Astrocyte (in vitro differentiated cells and primary cell): ENCODE measurements around the gene SFMBT2. TPM values are rescaled to one million over a fixed set of nuclear protein-coding genes. Genes with fewer than 3 reads are reported as not detected.

Experiments used
- DNase-seq: peaks from one replicate; pipeline ENCODE4 v3.0.0-alpha.2; 2010; ENCODE audit warnings: low read depth
- FAIRE-seq: peaks from 2 replicates; lab custom pipeline; 2011; peaks lifted over from hg19 to GRCh38; lab: Jason Lieb, UNC
- H2AFZ ChIP-seq: 2 replicates; pipeline ENCODE4 v1.6.0; 2012; ENCODE audit warnings: low read depth, low read length, inconsistent platforms
- H3K27ac ChIP-seq: 2 replicates; pipeline ENCODE4 v1.5.1; 2011; ENCODE audit warnings: low read depth, low read length, inconsistent platforms
- H3K27me3 ChIP-seq: 2 replicates; pipeline ENCODE4 v1.6.0; 2011; ENCODE audit warnings: low read length, inconsistent platforms; ENCODE audit not compliant: insufficient read depth
- H3K36me3 ChIP-seq: 2 replicates; pipeline ENCODE4 v1.5.1; 2011; ENCODE audit warnings: low read length, inconsistent platforms; ENCODE audit not compliant: insufficient read depth
- H3K4me1 ChIP-seq: 2 replicates; pipeline ENCODE4 v1.5.1; 2011; ENCODE audit warnings: low read length, inconsistent platforms; ENCODE audit not compliant: insufficient read depth
- H3K4me2 ChIP-seq: 2 replicates; pipeline ENCODE4 v1.6.0; 2012; ENCODE audit warnings: low read length, inconsistent platforms
- H3K4me3 ChIP-seq: 2 replicates; pipeline ENCODE4 v1.5.1; 2011; ENCODE audit warnings: low read depth, mild to moderate bottlenecking, low read length, inconsistent platforms; ENCODE audit not compliant: insufficient read depth
- H3K79me2 ChIP-seq: 2 replicates; pipeline ENCODE4 v1.6.0; 2012; ENCODE audit warnings: mild to moderate bottlenecking, low read length, inconsistent platforms; ENCODE audit not compliant: insufficient read depth
- H3K9ac ChIP-seq: 2 replicates; pipeline ENCODE4 v1.6.0; 2012; ENCODE audit warnings: mild to moderate bottlenecking, low read length, inconsistent platforms
- H3K9me3 ChIP-seq: 2 replicates; pipeline ENCODE4 v1.5.1; 2012; ENCODE audit warnings: low read depth, mild to moderate bottlenecking, low read length, inconsistent platforms; ENCODE audit not compliant: insufficient read depth
- H4K20me1 ChIP-seq: 2 replicates; pipeline ENCODE4 v1.6.0; 2012; ENCODE audit warnings: low read length, inconsistent platforms; ENCODE audit not compliant: insufficient read depth
- H3K27ac Mint-ChIP-seq: one replicate; pipeline ENCODE4 v1.8.0; 2021; ENCODE audit warnings: mild to moderate bottlenecking, mixed read lengths; ENCODE audit not compliant: unreplicated experiment
- H3K27me3 Mint-ChIP-seq: one replicate; pipeline ENCODE4 v1.8.0; 2021; ENCODE audit warnings: low read depth, mixed read lengths; ENCODE audit not compliant: unreplicated experiment
- H3K36me3 Mint-ChIP-seq: one replicate; pipeline ENCODE4 v1.8.0; 2021; ENCODE audit warnings: low read depth, mixed read lengths; ENCODE audit not compliant: unreplicated experiment
- H3K4me1 Mint-ChIP-seq: one replicate; pipeline ENCODE4 v1.8.0; 2021; ENCODE audit warnings: low read depth, mixed read lengths; ENCODE audit not compliant: unreplicated experiment
- H3K4me3 Mint-ChIP-seq: one replicate; pipeline ENCODE4 v1.8.0; 2021; ENCODE audit warnings: mild to moderate bottlenecking, moderate library complexity, mixed read lengths; ENCODE audit not compliant: unreplicated experiment
- H3K9me3 Mint-ChIP-seq: one replicate; pipeline ENCODE4 v1.8.0; 2021; ENCODE audit warnings: mild to moderate bottlenecking, mixed read lengths; ENCODE audit not compliant: unreplicated experiment
- CTCF ChIP-seq: IDR thresholded peaks from 2 replicates; pipeline ENCODE4 v1.5.1; 2011; ENCODE audit warnings: low read depth, mild to moderate bottlenecking, inconsistent platforms, low read length, moderate library complexity; ENCODE audit not compliant: insufficient read depth
- EZH2 ChIP-seq: IDR thresholded peaks from 2 replicates; pipeline ENCODE4 v1.6.1; 2012; ENCODE audit warnings: mild to moderate bottlenecking, low read length, inconsistent platforms; ENCODE audit not compliant: insufficient read depth
- total RNA-seq: library from RNA; stranded (reverse); gene quantifications from 2 replicates; pipeline ENCODE4 v1.2.1, GENCODE V29; 2021

The SFMBT2 gene
- total RNA-seq, 1 donor from 2014 or later: 3.9 TPM

- no peaks in the 10 kb centered on the region for H3K4me1 Mint-ChIP-seq
- no peaks in the 10 kb centered on the region for H3K27me3 ChIP-seq
- DNase-seq: peak; percentile 14
- H3K9me3 ChIP-seq: no peaks in the 10 kb centered on the region
- H3K9ac ChIP-seq: no peak overlapping the region
- TF ChIP-seq EZH2 (no peak), CTCF (no peak)
- peaks cover 8% of the 10 kb centered on the region for H3K9me3 Mint-ChIP-seq
- H4K20me1 ChIP-seq: no peaks in the 10 kb centered on the region
- H3K27ac ChIP-seq: no peak overlapping the region
- H3K36me3 Mint-ChIP-seq: no peaks in the 10 kb centered on the region
- no peak overlapping the region for H3K27ac Mint-ChIP-seq
- no peaks in the 10 kb centered on the region for H3K36me3 ChIP-seq
- H3K4me3 ChIP-seq: no peak overlapping the region
- peaks cover 15% of the 10 kb centered on the region for H3K27me3 Mint-ChIP-seq
- H3K4me1 ChIP-seq: no peaks in the 10 kb centered on the region
- no peak overlapping the region for H3K4me3 Mint-ChIP-seq
- FAIRE-seq: no peak
- no peaks in the 10 kb centered on the region for H3K79me2 ChIP-seq
- no peak overlapping the region for H3K4me2 ChIP-seq
- H2AFZ ChIP-seq: no peak overlapping the region
Observed at GRCh38 chr10:7133278-7133677, 277.6 kb downstream of the SFMBT2 start.

GRCh38 chr10:7130191-7130911, 280.5 kb downstream of the SFMBT2 start:
- no peak overlapping the region for H3K9ac ChIP-seq
- H4K20me1 ChIP-seq: no peaks in the 10 kb centered on the region
- no peaks in the 10 kb centered on the region for H3K79me2 ChIP-seq
- TF ChIP-seq CTCF: no peak
- no peak for TF ChIP-seq EZH2
- no peaks in the 10 kb centered on the region for H3K36me3 ChIP-seq
- peaks cover 2% of the 10 kb centered on the region for H3K27me3 ChIP-seq
- no peak overlapping the region for H3K27ac ChIP-seq
- FAIRE-seq: no peak
- H3K4me1 Mint-ChIP-seq: no peaks in the 10 kb centered on the region
- no peaks in the 10 kb centered on the region for H3K4me1 ChIP-seq
- H3K4me2 ChIP-seq: no peak overlapping the region
- no peaks in the 10 kb centered on the region for H3K9me3 ChIP-seq
- H3K27ac Mint-ChIP-seq: no peak overlapping the region
- H2AFZ ChIP-seq: no peak overlapping the region
- H3K4me3 Mint-ChIP-seq: no peak overlapping the region
- peaks cover 12% of the 10 kb centered on the region for H3K27me3 Mint-ChIP-seq
- H3K36me3 Mint-ChIP-seq: no peaks in the 10 kb centered on the region
- no peak for DNase-seq
- H3K4me3 ChIP-seq: no peak overlapping the region
- peaks cover 8% of the 10 kb centered on the region for H3K9me3 Mint-ChIP-seq

- Histone ChIP-seq H3K4me2 (no peak overlapping the region), H2AFZ (no peak overlapping the region), H3K79me2 (no peaks in the 10 kb centered on the region), H3K36me3 (no peaks in the 10 kb centered on the region), H3K9me3 (no peaks in the 10 kb centered on the region), H3K27ac (no peak overlapping the region), H4K20me1 (no peaks in the 10 kb centered on the region), H3K9ac (no peak overlapping the region), H3K4me3 (no peak overlapping the region), H3K4me1 (peaks cover 3% of the 10 kb centered on the region), H3K27me3 (peaks cover 2% of the 10 kb centered on the region)
- Mint-ChIP-seq H3K4me1 (no peaks in the 10 kb centered on the region), H3K9me3 (no peaks in the 10 kb centered on the region), H3K36me3 (no peaks in the 10 kb centered on the region), H3K27ac (no peak overlapping the region), H3K27me3 (peaks cover 27% of the 10 kb centered on the region), H3K4me3 (no peak overlapping the region)
- TF ChIP-seq CTCF (no peak), EZH2 (no peak)
- no peak for FAIRE-seq
- DNase-seq: no peak
Observed at GRCh38 chr10:7123774-7124173, 287.1 kb downstream of the SFMBT2 start.
